Upper lobe of right lung (tissue), 1 donor: ENCODE data around the gene OSBPL10. TPM values are rescaled to one million over a fixed set of nuclear protein-coding genes. Genes with fewer than 3 reads are reported as not detected.

Source experiments
- ATAC-seq: fragments of 200-7000 bp; cut with Tn5 transposase; one replicate; pipeline ENCODE4 v1.9.1; 2020; ENCODE audit warnings: mild to moderate bottlenecking, moderate library complexity
- DNase-seq: peaks from one replicate; pipeline ENCODE4 v3.0.0-alpha.2; 2020
- H3K27ac ChIP-seq: fragments of 200-600 bp; one replicate; pipeline ENCODE4 v1.8.0; 2022
- H3K27me3 ChIP-seq: fragments of 200-600 bp; one replicate; pipeline ENCODE4 v1.8.0; 2022; ENCODE audit warnings: mild to moderate bottlenecking
- H3K36me3 ChIP-seq: fragments of 200-600 bp; one replicate; pipeline ENCODE4 v1.8.0; 2022
- H3K4me1 ChIP-seq: fragments of 200-600 bp; one replicate; pipeline ENCODE4 v1.8.0; 2022
- H3K4me3 ChIP-seq: fragments of 200-600 bp; one replicate; pipeline ENCODE4 v1.8.0; 2022; ENCODE audit warnings: mild to moderate bottlenecking
- H3K9me3 ChIP-seq: fragments of 200-600 bp; one replicate; pipeline ENCODE4 v1.8.0; 2022
- CTCF ChIP-seq: fragments of 200-600 bp; IDR thresholded peaks from one replicate; pipeline ENCODE4 v1.8.0; 2022; ENCODE audit warnings: antibody characterized with exemption
- intact Hi-C: fragments of 100-400 bp; cut with DNase I; formaldehyde crosslinking; loops from one replicate; pipeline ENCODE4 v1.11.0; 2022
- total RNA-seq: library from RNA; stranded (reverse); fragmentation: NEBNext Ultra II Directional; extraction: Animal tissue kit (Norgen Biotek cat#: 25700); gene quantifications from one replicate; pipeline ENCODE4 v1.2.1, GENCODE V29; 2021
- donor health status: DM: no; HTN: yes; CAD: no; lungs with severe emphysema.

OSBPL10 gene
- total RNA-seq, 1 donor from 2014 or later: 30.8 TPM

- DNase-seq: no peak
- no peak overlapping the region for H3K27ac ChIP-seq
- no peak for TF ChIP-seq CTCF
- H3K4me3 ChIP-seq: no peak overlapping the region
- no peaks in the 10 kb centered on the region for H3K36me3 ChIP-seq
- no peaks in the 10 kb centered on the region for H3K9me3 ChIP-seq
- ATAC-seq: no peak
- intact Hi-C loops: no loop called here
- no peaks in the 10 kb centered on the region for H3K27me3 ChIP-seq
- H3K4me1 ChIP-seq: peaks cover 7% of the 10 kb centered on the region
Measured at GRCh38 chr3:31701286-31701685, 279.8 kb downstream of the OSBPL10 start.

GRCh38 chr3:31699309-31699953 is 281.6 kb downstream of the OSBPL10 start:
- DNase-seq: no peak
- intact Hi-C loops: no loop called here
- peaks cover under 1% of the 10 kb centered on the region for H3K4me1 ChIP-seq
- no peaks in the 10 kb centered on the region for H3K36me3 ChIP-seq
- H3K4me3 ChIP-seq: no peak overlapping the region
- TF ChIP-seq CTCF: no peak
- H3K9me3 ChIP-seq: no peaks in the 10 kb centered on the region
- no peak overlapping the region for H3K27ac ChIP-seq
- H3K27me3 ChIP-seq: no peaks in the 10 kb centered on the region
- peak; percentile 39 for ATAC-seq

GRCh38 chr3:31696815-31697548 is 284.1 kb downstream of the OSBPL10 start:
- no peaks in the 10 kb centered on the region for H3K36me3 ChIP-seq
- no peak overlapping the region for H3K4me3 ChIP-seq
- no peaks in the 10 kb centered on the region for H3K4me1 ChIP-seq
- no peak for TF ChIP-seq CTCF
- ATAC-seq: no peak
- H3K27me3 ChIP-seq: no peaks in the 10 kb centered on the region
- intact Hi-C loops: no loop called here
- DNase-seq: no peak
- no peak overlapping the region for H3K27ac ChIP-seq
- H3K9me3 ChIP-seq: no peaks in the 10 kb centered on the region

GRCh38 chr3:31696009-31696297 is 285.1 kb downstream of the OSBPL10 start:
- Histone ChIP-seq H3K36me3 (no peaks in the 10 kb centered on the region), H3K27me3 (no peaks in the 10 kb centered on the region), H3K4me3 (no peak overlapping the region), H3K27ac (no peak overlapping the region), H3K4me1 (no peaks in the 10 kb centered on the region), H3K9me3 (no peaks in the 10 kb centered on the region)
- TF ChIP-seq CTCF: no peak
- ATAC-seq (no peak), DNase-seq (no peak)
- intact Hi-C loops: no loop called here

- Histone ChIP-seq H3K4me3 (no peak overlapping the region), H3K27ac (no peak overlapping the region), H3K4me1 (no peaks in the 10 kb centered on the region), H3K9me3 (no peaks in the 10 kb centered on the region), H3K27me3 (no peaks in the 10 kb centered on the region), H3K36me3 (no peaks in the 10 kb centered on the region)
- DNase-seq: no peak
- TF ChIP-seq CTCF: peak; percentile 31
- intact Hi-C loops: no loop called here
- peak; percentile 48 for ATAC-seq
Measured at GRCh38 chr3:31695280-31696008, 285.6 kb downstream of the OSBPL10 start.
